ENCODE results near the gene ADM.

ADM gene

DNA sequence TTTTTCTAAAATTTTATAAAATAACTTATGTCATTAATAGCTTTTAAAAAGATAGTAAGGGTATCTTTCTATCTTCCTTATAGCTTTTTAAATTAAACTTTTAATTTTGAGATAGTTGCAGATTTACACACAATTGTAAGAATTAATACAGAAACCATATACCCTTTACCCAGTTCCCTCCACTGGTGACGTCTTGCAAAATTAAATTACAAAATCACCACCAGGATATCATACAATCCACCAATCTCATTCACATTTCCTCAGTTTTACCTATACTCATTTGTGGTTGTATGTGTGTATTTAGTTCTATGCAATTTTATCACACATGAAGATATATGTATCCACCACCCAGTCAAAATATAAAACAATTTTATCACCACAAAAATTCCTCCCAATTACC is 20.9 kb upstream of the ADM start:
- Mint-ChIP-seq H3K4me3 (no peak overlapping the region), H3K9me3 (no peaks in the 10 kb centered on the region), H3K4me1 (ENCODE audit: low read depth) (no peaks in the 10 kb centered on the region), H3K27ac (no peak overlapping the region), H3K36me3 (ENCODE audit: low read depth) (no peaks in the 10 kb centered on the region), H3K27me3 (ENCODE audit: low read depth) (peaks cover 28% of the 10 kb centered on the region)
- no peak for DNase-seq (ENCODE audit: low spot score)

DNA sequence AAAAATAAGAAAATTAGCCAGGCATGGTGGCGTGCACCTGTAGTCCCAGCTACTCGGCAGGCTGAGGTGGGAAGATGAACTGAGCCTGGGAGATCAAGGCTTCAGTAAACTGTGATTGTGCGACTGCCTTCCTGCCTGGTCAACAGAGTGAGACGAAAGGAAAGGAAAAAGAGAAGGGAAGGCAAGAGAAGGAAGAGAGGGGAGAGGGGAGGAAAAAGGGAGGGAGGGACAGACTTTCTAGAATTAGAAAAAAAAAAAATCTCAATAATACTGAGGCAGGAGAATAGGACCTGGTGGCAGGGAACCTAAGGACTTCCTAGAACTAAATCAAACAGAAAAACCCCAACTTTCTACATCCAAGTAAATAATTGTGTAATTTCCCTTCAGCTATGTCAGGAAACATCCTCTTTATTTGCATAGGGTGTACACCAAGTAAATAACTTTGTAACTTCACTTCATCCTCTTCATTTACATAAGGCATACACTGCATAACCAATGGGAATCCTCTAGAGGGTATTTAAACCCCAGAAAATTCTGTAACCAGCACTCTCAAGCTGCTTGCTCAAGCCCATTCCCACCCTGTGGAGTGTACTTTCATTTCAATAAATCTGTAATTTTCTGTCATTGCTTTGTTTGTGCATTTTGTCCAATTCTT is 19.6 kb upstream of the ADM start:
- Mint-ChIP-seq H3K9me3 (no peaks in the 10 kb centered on the region), H3K4me1 (ENCODE audit: low read depth) (no peaks in the 10 kb centered on the region), H3K27me3 (ENCODE audit: low read depth) (peaks cover 31% of the 10 kb centered on the region), H3K27ac (no peak overlapping the region), H3K36me3 (ENCODE audit: low read depth) (no peaks in the 10 kb centered on the region), H3K4me3 (no peak overlapping the region)
- no peak for DNase-seq (ENCODE audit: low spot score)

DNA sequence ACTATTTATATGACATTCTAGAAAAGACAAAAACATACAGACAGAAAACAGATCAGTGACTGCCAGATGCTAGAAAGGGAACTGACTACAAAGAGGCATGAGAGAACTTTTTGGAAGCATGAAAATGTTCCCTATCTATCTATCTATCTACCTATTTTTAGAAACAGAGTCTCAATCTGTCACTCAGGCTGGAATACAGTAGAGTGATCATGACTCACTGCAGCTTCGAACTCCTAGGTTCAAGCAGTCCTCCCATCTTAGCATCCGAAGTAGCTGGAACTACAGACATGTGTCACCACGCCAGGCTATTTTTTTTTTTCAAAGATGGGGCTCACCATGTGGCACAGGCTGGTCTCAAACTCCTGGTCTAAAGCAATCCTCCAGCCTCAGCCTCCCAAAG is 17.7 kb upstream of the ADM start:
- H3K4me3 Mint-ChIP-seq: no peak overlapping the region
- H3K4me1 Mint-ChIP-seq (ENCODE audit: low read depth): peaks cover 4% of the 10 kb centered on the region
- no peaks in the 10 kb centered on the region for H3K9me3 Mint-ChIP-seq
- H3K27me3 Mint-ChIP-seq (ENCODE audit: low read depth): peaks cover 45% of the 10 kb centered on the region
- no peaks in the 10 kb centered on the region for H3K36me3 Mint-ChIP-seq (ENCODE audit: low read depth)
- DNase-seq (ENCODE audit: low spot score): no peak
- H3K27ac Mint-ChIP-seq: no peak overlapping the region

DNA sequence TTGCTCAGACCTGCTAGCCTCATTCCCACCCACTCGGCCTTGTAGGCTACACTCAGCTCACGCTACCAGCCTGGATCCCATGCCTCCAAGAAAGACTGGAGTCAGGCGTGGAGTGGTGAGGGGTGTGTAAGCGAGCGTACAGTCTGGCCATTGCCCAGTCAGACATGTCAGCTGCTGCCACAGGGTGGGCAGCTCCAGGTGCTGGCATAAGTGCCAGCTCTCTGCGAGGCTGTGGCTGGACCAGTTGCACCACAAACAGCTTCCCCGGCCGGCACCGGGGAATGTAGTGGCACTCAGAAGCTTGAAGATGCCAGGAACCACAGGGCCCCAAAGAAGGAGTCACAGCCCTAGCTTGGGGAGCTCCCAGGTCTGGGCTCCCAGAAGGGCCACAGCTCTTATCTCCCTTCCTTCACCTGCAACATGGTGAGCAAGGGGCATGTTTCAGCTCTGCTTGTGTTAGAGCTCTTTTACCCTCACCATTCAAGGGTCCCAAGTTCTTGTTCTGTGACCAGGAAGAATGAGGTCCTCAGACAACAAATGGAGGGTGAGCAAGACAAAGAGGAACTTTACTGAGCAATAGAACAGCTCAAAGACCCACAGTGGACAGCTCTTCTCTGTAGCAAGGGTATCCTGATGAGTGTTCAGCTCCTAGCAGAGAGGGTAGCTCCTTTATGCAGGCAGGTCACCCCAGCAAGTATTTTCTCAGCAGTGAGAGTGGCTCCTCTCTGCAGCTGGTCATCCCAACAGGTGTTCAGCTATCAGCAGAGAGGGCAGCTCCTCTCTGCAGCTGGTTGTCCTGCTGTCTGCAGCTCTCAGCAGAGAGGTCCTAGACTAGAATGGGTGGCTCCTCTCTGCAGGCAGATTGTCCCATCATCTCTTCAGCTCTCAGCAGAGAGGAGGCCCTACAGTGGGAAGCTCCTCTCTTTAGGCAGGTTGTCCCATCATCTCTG is 16.8 kb upstream of the ADM start:
- H3K27me3 Mint-ChIP-seq (ENCODE audit: low read depth): peaks cover 53% of the 10 kb centered on the region
- H3K36me3 Mint-ChIP-seq (ENCODE audit: low read depth): no peaks in the 10 kb centered on the region
- peaks cover 7% of the 10 kb centered on the region for H3K4me1 Mint-ChIP-seq (ENCODE audit: low read depth)
- DNase-seq (ENCODE audit: low spot score): no peak
- H3K9me3 Mint-ChIP-seq: no peaks in the 10 kb centered on the region
- no peak overlapping the region for H3K4me3 Mint-ChIP-seq
- no peak overlapping the region for H3K27ac Mint-ChIP-seq

DNA sequence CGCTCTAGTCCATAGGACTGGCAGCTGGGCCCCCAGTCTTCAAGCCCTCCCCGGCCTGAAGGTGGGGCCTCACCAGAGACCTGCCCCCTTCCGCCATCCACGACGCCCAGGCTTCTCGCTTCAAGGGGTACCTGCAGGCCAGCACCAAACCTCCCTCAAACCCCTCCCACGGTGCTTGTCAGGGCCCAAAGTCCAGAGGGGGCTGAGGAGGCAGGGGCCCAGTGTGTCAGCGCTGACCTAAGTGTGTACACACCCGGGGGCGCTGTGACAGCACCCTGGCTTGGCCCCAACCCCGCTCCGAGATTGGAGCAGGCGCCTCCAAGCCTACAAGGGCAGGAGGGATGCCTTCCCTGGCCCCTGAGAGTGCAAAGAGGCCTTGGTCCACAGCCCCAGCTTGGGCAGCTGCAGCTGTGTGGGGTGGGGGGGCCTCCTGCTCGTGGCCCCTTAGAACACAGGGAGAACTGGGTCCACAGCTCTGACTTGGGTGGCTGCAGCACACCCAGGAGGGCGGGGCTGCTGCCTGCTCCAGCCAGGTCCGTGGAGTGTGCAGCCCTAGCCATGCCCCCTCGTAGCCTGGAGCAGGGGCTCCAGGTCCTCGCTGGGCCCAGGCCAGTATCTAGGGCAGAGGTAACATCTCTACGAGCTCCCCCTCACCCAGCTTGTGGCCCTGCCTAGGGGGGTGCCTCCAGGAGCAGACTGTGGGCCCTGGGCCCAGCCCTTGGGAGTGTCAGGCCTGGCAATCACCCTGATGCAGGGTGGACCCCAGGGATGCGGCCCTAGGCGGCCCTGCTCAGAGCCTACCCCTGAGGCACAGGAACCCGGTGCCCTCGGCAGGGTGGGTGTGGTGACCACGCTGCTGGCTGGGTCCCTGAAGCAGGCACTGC is 15.8 kb upstream of the ADM start:
- no peak overlapping the region for H3K27ac Mint-ChIP-seq
- no peaks in the 10 kb centered on the region for H3K9me3 Mint-ChIP-seq
- no peaks in the 10 kb centered on the region for H3K36me3 Mint-ChIP-seq (ENCODE audit: low read depth)
- H3K4me3 Mint-ChIP-seq: no peak overlapping the region
- peaks cover 10% of the 10 kb centered on the region for H3K4me1 Mint-ChIP-seq (ENCODE audit: low read depth)
- DNase-seq (ENCODE audit: low spot score): no peak
- peaks cover 53% of the 10 kb centered on the region for H3K27me3 Mint-ChIP-seq (ENCODE audit: low read depth)

DNA sequence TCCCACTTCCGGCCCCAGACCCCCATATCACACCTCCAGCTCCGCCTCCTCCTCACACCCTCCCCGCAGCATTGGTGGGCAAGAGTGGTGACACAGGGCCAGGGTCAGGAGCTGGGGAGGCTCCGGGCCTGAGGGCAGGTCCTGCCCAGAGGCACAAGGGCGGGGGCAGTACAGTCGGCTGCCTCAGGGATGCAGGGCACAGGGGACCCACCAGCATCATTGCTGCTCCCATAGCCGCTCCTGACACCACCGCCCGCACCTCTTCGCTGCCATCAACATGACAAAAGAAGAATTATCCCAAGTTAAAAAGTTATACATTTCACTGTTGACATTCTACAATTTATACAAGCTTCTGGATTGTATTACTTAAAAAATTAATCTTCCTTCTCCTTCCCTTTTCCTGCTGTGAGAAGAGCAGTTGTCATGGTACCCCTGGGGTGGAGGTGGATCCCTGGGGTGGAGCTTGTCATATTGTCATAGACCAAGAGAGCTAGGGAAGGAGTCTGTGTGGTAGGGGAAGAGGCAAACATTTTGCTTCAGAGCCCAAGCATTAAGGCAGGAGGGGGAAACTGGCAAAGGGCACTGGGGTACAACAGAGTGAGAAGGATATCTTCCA is 15.0 kb upstream of the ADM start:
- DNase-seq (ENCODE audit: low spot score): no peak
- no peaks in the 10 kb centered on the region for H3K9me3 Mint-ChIP-seq
- no peak overlapping the region for H3K27ac Mint-ChIP-seq
- H3K4me1 Mint-ChIP-seq (ENCODE audit: low read depth): peaks cover 11% of the 10 kb centered on the region
- no peaks in the 10 kb centered on the region for H3K36me3 Mint-ChIP-seq (ENCODE audit: low read depth)
- peaks cover 49% of the 10 kb centered on the region for H3K27me3 Mint-ChIP-seq (ENCODE audit: low read depth)
- no peak overlapping the region for H3K4me3 Mint-ChIP-seq

DNA sequence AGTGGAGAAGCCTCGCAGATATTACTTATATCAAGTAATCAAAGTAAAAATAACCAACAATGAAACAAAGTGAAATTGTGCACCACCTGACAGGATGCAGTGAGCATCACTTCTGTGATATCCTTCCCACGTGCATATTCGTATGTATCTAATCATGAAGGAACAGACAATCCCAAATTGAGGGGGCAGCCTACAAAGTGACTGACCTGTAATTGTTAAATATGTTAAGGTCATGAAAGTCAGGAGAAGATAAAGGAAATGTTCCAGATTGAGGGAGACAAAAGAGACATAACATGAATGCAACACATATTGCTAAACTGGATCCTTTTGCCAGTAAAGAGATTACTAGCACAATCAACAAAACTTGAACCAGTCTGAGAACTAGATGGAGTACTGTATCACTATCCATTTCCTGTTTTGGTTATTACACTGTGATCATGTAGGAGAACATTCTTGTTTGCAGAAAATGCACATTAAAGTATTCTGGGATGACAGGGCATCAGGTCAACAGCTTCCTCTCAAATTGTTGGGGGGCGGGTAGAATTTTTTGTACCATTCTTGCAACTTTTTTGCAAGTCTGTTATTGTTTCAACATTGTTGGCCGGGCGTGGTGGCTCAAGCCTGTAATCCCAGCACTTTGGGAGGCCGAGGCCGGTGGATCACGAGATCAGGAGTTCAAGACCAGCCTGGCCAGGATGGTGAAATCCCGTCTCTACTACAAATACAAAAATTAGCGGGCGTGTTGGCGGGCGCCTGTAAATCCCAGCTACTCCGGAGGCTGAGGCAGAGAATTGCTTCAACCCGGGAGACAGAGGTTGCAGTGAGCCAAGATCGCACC is 12.9 kb upstream of the ADM start:
- Mint-ChIP-seq H3K9me3 (no peaks in the 10 kb centered on the region), H3K4me3 (no peak overlapping the region), H3K27me3 (ENCODE audit: low read depth) (peaks cover 60% of the 10 kb centered on the region), H3K27ac (no peak overlapping the region), H3K36me3 (ENCODE audit: low read depth) (no peaks in the 10 kb centered on the region), H3K4me1 (ENCODE audit: low read depth) (peaks cover 24% of the 10 kb centered on the region)
- no peak for DNase-seq (ENCODE audit: low spot score)

DNA sequence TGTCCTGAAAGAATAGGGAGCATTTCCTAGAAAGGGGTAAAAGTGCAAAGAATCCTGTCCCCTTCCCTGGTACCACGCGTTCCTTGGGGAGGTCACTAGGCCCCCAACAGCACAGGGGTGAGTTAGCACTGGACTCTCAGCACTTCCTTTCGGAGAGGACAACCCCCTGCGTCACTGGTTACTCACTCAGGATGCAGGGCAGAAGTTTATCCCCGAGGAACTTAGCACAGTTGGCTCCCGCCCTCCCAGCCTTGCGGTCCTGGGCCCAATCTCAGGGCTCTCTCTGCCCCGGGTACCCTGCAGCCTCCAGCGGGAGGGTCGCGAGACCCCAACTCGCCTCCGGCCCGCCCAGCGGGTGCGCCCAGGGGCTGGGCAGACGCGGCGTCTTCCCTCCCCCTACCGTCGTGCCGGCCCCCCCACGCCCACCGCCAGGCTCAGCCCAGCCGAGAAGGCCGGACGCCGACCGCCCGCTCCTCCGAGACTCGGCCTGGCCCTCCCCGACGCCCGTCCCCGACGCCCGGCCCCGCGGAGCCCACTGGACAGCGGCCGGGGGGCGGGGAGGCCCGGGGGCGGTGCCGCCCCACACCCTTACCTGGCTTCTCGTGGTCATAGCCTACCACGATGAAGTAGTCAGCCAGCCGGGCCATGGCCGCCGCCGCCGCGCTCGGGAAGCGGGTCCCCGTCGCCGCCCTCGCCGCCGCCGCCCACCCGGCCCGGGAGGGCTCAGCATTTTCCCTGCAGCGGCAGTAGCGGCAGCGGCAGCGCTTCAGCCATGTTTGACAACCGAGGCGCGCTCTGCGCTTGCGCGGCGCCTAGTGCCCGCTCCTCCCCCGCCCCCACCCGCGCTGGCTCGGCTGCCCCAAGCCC is 11.2 kb upstream of the ADM start, which contains the start of gene SBF2:
Gene SBF2 (minus strand): TSS at position 797 of the 867 bp plus-strand sequence. CDS start 150 bp downstream, at position 647.
- peaks cover 33% of the 10 kb centered on the region for H3K4me1 Mint-ChIP-seq (ENCODE audit: low read depth)
- peak within 1 kb of the TSS; percentile 68 for H3K4me3 Mint-ChIP-seq
- H3K27me3 Mint-ChIP-seq (ENCODE audit: low read depth): peaks cover 64% of the 10 kb centered on the region
- no peaks in the 10 kb centered on the region for H3K9me3 Mint-ChIP-seq
- H3K27ac Mint-ChIP-seq: no peak within 1 kb of the TSS
- H3K36me3 Mint-ChIP-seq (ENCODE audit: low read depth): no peaks in the 10 kb centered on the region
- peak; percentile 78 for DNase-seq (ENCODE audit: low spot score)

DNA sequence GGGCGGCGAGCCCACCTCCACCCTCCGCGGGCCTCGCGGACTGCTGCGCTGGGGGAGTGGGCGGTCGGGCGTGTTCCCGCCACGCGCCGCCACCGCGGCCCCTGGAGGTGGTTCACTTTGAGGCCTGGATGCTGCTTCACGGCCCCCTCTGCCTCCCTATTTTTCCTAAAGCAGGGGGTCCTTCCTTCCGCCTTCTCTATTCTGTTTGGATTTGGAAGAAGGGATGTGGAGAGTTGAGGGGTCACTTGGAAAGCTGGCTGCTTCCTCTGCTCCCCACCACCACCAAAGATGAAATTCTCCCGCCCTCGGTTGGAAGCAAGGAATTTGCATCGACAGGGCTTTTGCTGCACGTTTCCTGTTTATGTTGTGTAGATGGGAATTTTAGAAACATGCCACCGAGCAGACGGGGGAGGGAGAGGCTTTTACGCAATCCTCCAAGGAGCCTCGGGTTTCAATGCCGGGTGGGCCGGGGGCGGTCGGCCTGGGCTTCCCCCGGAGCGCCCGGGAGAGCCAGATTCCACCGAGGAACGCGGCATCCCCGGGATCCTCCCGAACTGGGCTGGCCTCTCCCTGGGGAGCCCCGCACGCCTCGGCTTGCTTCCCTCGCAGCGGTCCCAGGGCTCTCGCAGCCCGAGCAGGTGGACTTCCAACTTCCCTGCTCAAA is 10.5 kb upstream of the ADM start:
- no peak overlapping the region for H3K27ac Mint-ChIP-seq
- H3K36me3 Mint-ChIP-seq (ENCODE audit: low read depth): no peaks in the 10 kb centered on the region
- no peaks in the 10 kb centered on the region for H3K9me3 Mint-ChIP-seq
- peak overlapping the region; percentile 68 for H3K4me3 Mint-ChIP-seq
- H3K27me3 Mint-ChIP-seq (ENCODE audit: low read depth): peaks cover 69% of the 10 kb centered on the region
- H3K4me1 Mint-ChIP-seq (ENCODE audit: low read depth): peaks cover 37% of the 10 kb centered on the region
- no peak for DNase-seq (ENCODE audit: low spot score)

DNA sequence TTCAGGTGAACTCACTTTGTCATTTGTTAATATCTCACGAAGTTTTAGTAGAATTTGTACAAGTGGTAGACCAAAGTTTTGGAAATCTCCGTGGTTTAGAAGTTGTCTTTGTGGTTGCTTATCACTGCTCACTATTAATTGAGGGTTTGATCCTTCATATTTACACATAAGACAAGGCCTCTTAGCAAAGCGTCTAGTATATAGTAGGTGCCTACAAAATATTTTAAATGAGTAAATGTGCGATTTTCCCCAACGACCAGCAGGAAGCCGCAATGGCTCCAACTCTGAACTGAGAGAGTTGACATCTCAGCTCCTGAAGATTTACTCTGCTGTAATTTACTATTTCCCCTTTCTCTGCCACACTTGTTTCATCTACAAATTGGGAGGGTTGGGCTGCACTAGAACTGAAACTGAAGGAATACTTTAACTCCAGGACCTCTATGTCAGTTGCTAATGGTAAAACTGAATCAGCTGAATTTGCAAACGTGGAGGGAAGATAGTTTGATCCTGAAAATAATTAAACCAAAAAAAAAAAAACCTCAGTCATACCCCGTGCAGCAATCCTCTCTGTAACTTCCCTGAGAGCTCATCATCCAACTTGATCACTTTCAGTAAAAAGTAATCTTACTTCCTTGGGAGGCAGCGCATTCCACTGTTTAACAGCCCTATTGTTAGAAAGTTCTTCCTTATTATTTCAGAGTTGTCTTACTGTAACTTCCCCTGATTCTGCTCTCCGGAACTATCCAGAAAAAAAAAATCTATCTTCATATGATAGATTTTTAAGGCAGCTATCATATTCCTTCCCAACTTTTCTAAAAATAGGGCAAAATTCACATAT is 9.6 kb upstream of the ADM start:
- H3K9me3 Mint-ChIP-seq: no peaks in the 10 kb centered on the region

DNA sequence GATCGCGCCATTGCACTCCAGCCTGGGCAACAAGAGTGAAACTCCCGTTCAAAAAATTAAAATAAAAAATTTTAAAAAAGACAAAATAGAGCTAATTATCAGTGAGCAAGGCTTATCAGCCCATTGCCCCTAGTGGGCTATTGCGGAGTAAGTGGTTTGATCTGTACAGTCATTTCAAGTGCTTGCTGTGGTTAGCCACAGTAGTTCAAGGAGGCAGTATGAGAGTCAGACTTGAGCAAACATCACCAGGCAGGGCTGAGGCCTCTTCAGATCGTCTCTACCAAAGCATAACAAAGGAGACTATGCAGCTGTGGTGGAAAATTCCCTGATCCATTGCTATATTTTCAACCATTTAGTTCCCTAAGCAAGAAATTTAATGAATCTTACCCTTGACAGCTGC is 6.5 kb upstream of the ADM start:
- DNase-seq (ENCODE audit: low spot score): peak; percentile 75

More for the DNA sequence above, 9.6 kb upstream of the ADM start:
- Mint-ChIP-seq H3K4me1 (ENCODE audit: low read depth) (peaks cover 38% of the 10 kb centered on the region), H3K27me3 (ENCODE audit: low read depth) (peaks cover 72% of the 10 kb centered on the region), H3K36me3 (ENCODE audit: low read depth) (no peaks in the 10 kb centered on the region), H3K27ac (no peak overlapping the region), H3K4me3 (peak overlapping the region; percentile 68)
- no peak for DNase-seq (ENCODE audit: low spot score)

More for the DNA sequence above, 6.5 kb upstream of the ADM start:
- peaks cover 2% of the 10 kb centered on the region for H3K36me3 Mint-ChIP-seq (ENCODE audit: low read depth)
- H3K4me3 Mint-ChIP-seq: no peak overlapping the region
- H3K27ac Mint-ChIP-seq: no peak overlapping the region
- H3K9me3 Mint-ChIP-seq: no peaks in the 10 kb centered on the region
- H3K27me3 Mint-ChIP-seq (ENCODE audit: low read depth): peaks cover 72% of the 10 kb centered on the region
- peaks cover 36% of the 10 kb centered on the region for H3K4me1 Mint-ChIP-seq (ENCODE audit: low read depth)
